Uterus (tissue), 4 donors: ENCODE data around the gene MBD3L2. TPM values are rescaled to one million over a fixed set of nuclear protein-coding genes. Genes with fewer than 3 reads are reported as not detected.
"Not testable (repeated sequence)": the region's sequence is repeated elsewhere in the genome, so short reads cannot be mapped to it uniquely, and the experiment has no call there.

Experiments used
- DNase-seq, 2 donors: peaks; one replicate each; pipeline ENCODE4 v3.0.0-alpha.2; 2019 to 2020
- H3K27ac ChIP-seq, 2 donors: fragments of 200-600 bp; sonication (generic); 1 replicate in 1 of 2; 2 replicates in 1 of 2; pipeline ENCODE4 v1.5.1; 2016 to 2018
- H3K27me3 ChIP-seq, 2 donors: fragments of 200-600 bp; sonication (generic); one replicate each; pipeline ENCODE4 v1.5.1; 2018 to 2019; ENCODE audit warnings: control low read depth in 1 of 2
- H3K36me3 ChIP-seq, 2 donors: fragments of 200-600 bp; sonication (generic); one replicate each; pipeline ENCODE4 v1.5.1; 2019; ENCODE audit warnings: control low read depth in 1 of 2
- H3K4me1 ChIP-seq, 2 donors: fragments of 200-600 bp; sonication (generic); one replicate each; pipeline ENCODE4 v1.5.1; 2018 to 2019; ENCODE audit warnings: control low read depth in 1 of 2
- H3K4me3 ChIP-seq, 2 donors: fragments of 200-600 bp; sonication (generic); 1 replicate in 1 of 2; 2 replicates in 1 of 2; pipeline ENCODE4 v1.5.1; 2018 to 2019; ENCODE audit warnings: mild to moderate bottlenecking in 1 of 2
- H3K9me3 ChIP-seq, 2 donors: fragments of 200-600 bp; sonication (generic); one replicate each; pipeline ENCODE4 v1.5.1; 2019; ENCODE audit warnings: control low read depth in 1 of 2
- POLR2A ChIP-seq, 2 donors: fragments of 450-650 bp; IDR thresholded peaks; one replicate each; pipeline ENCODE4 v1.6.1; 2016; ENCODE audit warnings: antibody characterized with exemption in 2 of 2, mild to moderate bottlenecking in 1 of 2, moderate library complexity in 1 of 2
- intact Hi-C: fragments of 100-400 bp; cut with DNase I; formaldehyde crosslinking; loops from one replicate; pipeline ENCODE4 v1.15.1; 2023; ENCODE audit warnings: low total_unique reads
- total RNA-seq, 4 donors: library from RNA; depleted of rRNA in 3 of 4; stranded (reverse); fragments of >200 nt in 3 of 4; gene quantifications; one replicate each; pipeline versions ENCODE4 v1.1.0 to v1.2.4, GENCODE V29; 2014 to 2023
- TF ChIP-seq, protein P1 (sequence below), 4 experiments: fragments of 200-600 bp in 2 of 4; fragments of 450-650 bp in 2 of 4; sonication (generic) in 2 of 4; IDR thresholded peaks; one replicate each; pipeline ENCODE4 v1.5.1; 2016 to 2019; ENCODE audit warnings: antibody characterized with exemption in 4 of 4, mild to moderate bottlenecking in 2 of 4, moderate library complexity in 1 of 4
- donor health status: DM: yes; HTN: yes; CAD: no.

MBD3L2 gene
- total RNA-seq, 4 donors from 2014 or later, result not detected

DNA sequence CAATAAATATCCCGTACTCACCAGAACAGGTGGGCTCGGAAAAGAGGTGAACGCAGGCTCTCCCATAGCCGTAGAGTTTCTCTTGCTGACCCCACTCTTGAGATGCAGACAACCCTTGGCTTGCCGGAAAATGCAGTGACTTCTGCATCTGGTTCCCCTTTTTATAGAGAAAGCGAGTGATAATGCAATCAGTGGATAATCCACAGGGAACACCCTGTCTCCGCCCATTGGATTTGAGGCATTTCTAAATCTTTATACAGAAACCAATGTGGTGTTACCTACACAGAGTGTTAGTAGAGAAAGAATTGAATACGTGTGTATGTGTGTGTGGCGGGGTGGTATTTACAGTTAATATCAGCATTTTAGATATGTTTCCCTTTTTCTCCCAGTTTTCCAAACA, 9.0 kb upstream of the MBD3L2 start, which contains the start of gene MBD3L4:
Gene MBD3L4 (minus strand): TSS at position 101 of the 400 bp plus-strand sequence. CDS start 35 bp downstream, at position 66.
- H3K4me3 ChIP-seq, H3K27me3 ChIP-seq, H3K9me3 ChIP-seq, H3K36me3 ChIP-seq, DNase-seq, H3K4me1 ChIP-seq, intact Hi-C loops, H3K27ac ChIP-seq: not testable (repeated sequence)

DNA sequence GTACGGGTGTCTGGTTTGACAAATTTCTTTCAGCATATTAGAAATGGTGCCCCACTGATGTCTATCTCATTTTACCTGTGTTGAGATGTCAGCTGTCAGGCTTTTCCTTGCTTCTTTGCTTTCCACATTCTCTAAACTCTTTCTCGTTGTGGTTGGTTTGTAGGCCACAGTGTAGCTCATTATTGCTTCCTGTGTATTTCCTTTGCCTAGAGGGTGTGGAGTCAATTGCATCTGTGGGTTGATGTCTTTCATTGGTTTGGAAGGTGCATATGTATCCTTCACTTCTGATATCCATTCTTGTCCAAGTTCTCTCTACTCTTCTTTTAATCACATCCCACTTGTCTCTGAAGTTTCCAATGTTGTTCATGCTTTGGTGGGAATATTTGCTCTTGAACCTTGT, 7.6 kb upstream of the MBD3L2 start:
- DNase-seq, intact Hi-C loops, H3K27me3 ChIP-seq, H3K4me3 ChIP-seq, H3K36me3 ChIP-seq, H3K4me1 ChIP-seq, H3K9me3 ChIP-seq, H3K27ac ChIP-seq: not testable (repeated sequence)

DNA sequence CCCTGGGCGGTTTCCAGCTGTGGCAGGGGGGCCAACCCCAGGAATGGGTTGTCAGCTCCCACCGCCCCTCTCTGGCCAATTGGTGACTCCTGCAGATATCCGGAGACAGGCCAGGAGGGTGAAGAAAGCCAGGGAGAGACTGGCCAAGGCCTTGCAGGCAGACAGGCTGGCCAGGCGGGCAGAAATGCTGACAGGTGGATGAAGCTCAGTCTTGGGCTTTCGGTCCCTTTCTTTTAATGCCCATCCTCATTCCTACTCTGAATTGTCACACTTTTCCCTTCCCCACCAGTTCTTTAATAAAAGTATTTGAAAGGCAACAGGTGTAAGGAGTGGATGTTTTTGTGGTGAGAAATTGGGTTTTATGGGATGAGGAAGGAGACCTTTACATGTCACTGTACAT, 2.3 kb downstream of the MBD3L2 start:
- intact Hi-C loops, H3K9me3 ChIP-seq, H3K36me3 ChIP-seq, H3K4me1 ChIP-seq, H3K4me3 ChIP-seq, H3K27ac ChIP-seq, H3K27me3 ChIP-seq, DNase-seq: not testable (repeated sequence)

DNA sequence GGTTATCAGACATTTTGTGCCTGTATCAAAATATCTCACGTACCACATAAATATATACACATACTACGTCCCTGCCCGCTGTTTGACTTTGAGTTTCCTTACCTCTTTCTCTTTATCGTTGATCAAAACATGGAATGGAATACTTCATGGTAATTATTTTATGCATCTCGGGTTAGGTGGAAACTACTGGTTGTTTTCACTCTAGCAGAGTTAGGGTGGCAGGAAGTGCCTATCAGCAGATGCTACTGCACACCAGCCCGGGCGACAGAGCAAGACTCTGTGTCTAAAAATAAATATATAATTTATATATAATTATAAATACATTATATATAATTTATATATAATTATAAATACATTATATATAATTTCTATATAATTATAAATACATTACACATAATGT, 3.8 kb downstream of the MBD3L2 start:
- intact Hi-C loops, DNase-seq, H3K36me3 ChIP-seq, H3K9me3 ChIP-seq, H3K4me1 ChIP-seq, H3K27ac ChIP-seq, H3K4me3 ChIP-seq, H3K27me3 ChIP-seq: not testable (repeated sequence)

DNA sequence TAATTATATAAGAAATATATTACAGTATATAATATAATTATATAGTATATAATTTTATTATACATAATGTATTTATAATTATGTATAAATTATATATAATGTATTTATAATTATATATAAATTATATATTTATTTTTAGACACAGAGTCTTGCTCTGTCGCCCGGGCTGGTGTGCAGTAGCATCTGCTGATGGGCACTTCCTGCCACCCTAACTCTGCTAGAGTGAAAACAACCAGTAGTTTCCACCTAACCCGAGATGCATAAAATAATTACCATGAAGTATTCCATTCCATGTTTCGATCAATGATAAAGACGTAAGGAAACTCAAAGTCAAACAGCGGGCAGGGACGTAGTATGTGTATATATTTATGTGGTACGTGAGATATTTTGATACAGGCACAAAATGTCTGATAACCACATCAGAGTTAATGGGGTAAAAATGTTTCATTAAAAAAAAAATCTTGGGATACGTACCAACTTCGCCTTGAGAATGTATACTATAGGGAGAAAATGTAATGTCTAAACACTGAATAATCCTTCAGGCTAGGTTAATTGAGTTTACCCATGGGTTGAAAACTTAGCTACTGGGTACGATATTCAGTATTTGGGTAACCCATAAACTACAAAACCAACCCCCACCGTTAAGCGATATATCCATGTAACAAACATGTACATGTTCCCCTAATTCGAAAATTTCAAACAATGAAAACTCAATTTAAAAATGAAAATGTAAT, 5.7 kb downstream of the MBD3L2 start:
- H3K4me3 ChIP-seq, H3K36me3 ChIP-seq, H3K27ac ChIP-seq, DNase-seq, intact Hi-C loops, H3K27me3 ChIP-seq, H3K4me1 ChIP-seq, H3K9me3 ChIP-seq: not testable (repeated sequence)

DNA sequence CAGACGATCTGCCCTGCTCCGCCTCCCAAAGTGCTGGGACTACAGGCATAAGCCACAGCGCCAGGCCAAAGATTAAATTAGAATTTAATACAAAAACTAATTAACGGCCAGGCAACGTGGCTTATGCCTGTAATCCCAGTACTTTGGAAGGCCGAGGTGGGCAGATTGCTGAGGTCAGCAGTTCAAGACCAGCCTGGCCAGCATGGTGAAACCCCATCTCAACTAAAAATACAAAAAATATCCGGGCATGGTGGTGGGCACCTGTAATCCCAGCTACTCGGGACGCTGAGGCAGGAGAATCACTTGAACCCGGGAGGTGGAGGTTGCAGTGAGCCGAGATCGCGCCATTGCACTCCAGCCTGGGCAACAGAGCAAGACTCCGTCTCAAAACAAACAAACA, 6.6 kb downstream of the MBD3L2 start:
- H3K9me3 ChIP-seq, H3K27ac ChIP-seq, H3K4me1 ChIP-seq, intact Hi-C loops, H3K36me3 ChIP-seq, H3K4me3 ChIP-seq, H3K27me3 ChIP-seq, DNase-seq: not testable (repeated sequence)

DNA sequence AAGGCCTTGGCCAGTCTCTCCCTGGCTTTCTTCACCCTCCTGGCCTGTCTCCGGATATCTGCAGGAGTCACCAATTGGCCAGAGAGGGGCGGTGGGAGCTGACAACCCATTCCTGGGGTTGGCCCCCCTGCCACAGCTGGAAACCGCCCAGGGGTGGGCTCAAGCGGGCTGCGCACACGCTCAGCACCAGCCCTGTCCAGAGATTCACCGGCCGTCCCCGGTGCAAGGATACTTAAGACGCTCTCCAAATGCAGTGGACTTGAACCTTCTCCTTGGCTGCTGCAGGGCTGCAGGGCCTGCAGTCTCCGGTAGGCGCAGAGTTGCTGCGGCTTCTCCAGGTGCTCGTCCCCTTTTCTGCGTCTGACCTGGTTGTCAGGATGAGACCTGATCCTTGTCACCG, 7.2 kb downstream of the MBD3L2 start:
- H3K27me3 ChIP-seq, H3K27ac ChIP-seq, H3K4me3 ChIP-seq, intact Hi-C loops, H3K9me3 ChIP-seq, DNase-seq, H3K4me1 ChIP-seq, H3K36me3 ChIP-seq: not testable (repeated sequence)

DNA sequence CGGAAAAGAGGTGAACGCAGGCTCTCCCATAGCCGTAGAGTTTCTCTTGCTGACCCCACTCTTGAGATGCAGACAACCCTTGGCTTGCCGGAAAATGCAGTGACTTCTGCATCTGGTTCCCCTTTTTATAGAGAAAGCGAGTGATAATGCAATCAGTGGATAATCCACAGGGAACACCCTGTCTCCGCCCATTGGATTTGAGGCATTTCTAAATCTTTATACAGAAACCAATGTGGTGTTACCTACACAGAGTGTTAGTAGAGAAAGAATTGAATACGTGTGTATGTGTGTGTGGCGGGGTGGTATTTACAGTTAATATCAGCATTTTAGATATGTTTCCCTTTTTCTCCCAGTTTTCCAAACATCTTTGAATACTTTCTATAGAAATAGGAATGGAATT, 9.5 kb downstream of the MBD3L2 start, which contains the start of gene MBD3L3:
Gene MBD3L3 (minus strand): TSS at position 101 of the 400 bp plus-strand sequence. CDS start 71 bp downstream, at position 30.
- intact Hi-C loops, H3K36me3 ChIP-seq, DNase-seq, H3K4me1 ChIP-seq, H3K27ac ChIP-seq, H3K9me3 ChIP-seq, H3K4me3 ChIP-seq, H3K27me3 ChIP-seq: not testable (repeated sequence)

DNA sequence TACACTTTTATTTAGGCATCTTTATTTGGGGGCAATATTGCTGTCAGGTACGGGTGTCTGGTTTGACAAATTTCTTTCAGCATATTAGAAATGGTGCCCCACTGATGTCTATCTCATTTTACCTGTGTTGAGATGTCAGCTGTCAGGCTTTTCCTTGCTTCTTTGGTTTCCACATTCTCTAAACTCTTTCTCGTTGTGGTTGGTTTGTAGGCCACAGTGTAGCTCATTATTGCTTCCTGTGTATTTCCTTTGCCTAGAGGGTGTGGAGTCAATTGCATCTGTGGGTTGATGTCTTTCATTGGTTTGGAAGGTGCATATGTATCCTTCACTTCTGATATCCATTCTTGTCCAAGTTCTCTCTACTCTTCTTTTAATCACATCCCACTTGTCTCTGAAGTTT, 10.9 kb downstream of the MBD3L2 start:
- DNase-seq, H3K27me3 ChIP-seq, H3K27ac ChIP-seq, H3K4me1 ChIP-seq, H3K4me3 ChIP-seq, H3K9me3 ChIP-seq, H3K36me3 ChIP-seq, intact Hi-C loops: not testable (repeated sequence)

DNA sequence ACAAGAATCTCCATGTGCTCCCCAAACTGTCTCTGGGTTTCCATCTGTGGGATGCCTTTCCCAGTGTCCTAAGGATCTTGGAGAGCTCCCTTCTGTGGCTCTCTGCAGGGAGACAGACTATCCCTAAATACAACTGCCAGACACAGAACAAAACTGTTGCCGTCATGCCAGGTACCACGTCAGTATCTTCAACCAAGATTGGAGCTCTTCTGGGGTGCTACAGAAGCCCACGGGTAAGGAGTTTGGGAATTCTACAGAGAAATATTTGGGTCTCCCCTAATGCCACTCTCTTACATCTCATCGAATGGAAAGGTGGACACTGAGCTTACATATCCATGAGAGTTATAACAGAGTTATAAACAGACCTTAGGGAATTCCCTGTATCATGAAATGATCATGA, 14.2 kb downstream of the MBD3L2 start:
- H3K4me1 ChIP-seq, result no peaks in the 10 kb centered on the region
- H3K27ac ChIP-seq, result no peak overlapping the region
- no peak for DNase-seq
- H3K27me3 ChIP-seq, result no peaks in the 10 kb centered on the region
- no peak overlapping the region for H3K4me3 ChIP-seq
- TF ChIP-seq, protein P1, sequence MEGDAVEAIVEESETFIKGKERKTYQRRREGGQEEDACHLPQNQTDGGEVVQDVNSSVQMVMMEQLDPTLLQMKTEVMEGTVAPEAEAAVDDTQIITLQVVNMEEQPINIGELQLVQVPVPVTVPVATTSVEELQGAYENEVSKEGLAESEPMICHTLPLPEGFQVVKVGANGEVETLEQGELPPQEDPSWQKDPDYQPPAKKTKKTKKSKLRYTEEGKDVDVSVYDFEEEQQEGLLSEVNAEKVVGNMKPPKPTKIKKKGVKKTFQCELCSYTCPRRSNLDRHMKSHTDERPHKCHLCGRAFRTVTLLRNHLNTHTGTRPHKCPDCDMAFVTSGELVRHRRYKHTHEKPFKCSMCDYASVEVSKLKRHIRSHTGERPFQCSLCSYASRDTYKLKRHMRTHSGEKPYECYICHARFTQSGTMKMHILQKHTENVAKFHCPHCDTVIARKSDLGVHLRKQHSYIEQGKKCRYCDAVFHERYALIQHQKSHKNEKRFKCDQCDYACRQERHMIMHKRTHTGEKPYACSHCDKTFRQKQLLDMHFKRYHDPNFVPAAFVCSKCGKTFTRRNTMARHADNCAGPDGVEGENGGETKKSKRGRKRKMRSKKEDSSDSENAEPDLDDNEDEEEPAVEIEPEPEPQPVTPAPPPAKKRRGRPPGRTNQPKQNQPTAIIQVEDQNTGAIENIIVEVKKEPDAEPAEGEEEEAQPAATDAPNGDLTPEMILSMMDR (IDR thresholded peaks at IDR 0.05), result no peak
- TF ChIP-seq POLR2A (IDR thresholded peaks at IDR 0.05), result no peak
- intact Hi-C loops, result no loop called here
- no peaks in the 10 kb centered on the region for H3K36me3 ChIP-seq
- H3K9me3 ChIP-seq, result no peaks in the 10 kb centered on the region
